Activated CD4-positive, alpha-beta T cell treated with anti-CD3 and anti-CD28 coated beads, Interleukin-2, amount 50 U/mL, for 24 hours (primary cell): ENCODE results near the gene CHRNA3.

Experiments
- DNase-seq, 2 donors: peaks; one replicate each; pipeline ENCODE4 v3.0.0-alpha.2; 2020; ENCODE audit warnings: low read depth in 1 of 2, low spot score in 1 of 2

Gene CHRNA3

DNA sequence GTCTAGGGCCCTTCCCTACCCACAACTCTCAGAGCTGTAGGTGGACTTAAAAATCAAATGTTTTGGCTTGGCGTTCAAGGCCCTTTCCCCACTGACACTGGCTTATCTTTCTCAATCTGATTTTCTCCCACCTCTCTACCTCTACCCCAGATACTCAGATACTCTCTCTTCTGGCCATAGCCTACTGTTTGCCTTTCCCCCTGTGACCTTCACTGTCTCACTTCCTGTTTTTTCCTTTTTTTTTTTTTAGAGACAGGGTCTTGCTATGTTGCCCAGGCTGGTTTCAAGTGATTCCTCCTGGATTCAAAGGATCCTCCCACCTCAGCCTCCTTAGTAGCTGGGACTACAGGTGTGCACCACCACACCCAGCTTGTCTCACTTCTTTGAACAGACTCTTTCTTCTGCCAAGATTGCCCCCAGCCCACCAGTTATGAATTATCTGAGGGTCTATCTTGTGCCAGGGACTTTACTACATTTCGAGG is 15.6 kb upstream of the CHRNA3 start:
- no peak for DNase-seq

- DNase-seq: no peak
Measured at GRCh38 chr15:78635346-78635745, 14.6 kb upstream of the CHRNA3 start.

GRCh38 chr15:78634210-78635145 is 13.7 kb upstream of the CHRNA3 start:
- DNase-seq: no peak

DNA sequence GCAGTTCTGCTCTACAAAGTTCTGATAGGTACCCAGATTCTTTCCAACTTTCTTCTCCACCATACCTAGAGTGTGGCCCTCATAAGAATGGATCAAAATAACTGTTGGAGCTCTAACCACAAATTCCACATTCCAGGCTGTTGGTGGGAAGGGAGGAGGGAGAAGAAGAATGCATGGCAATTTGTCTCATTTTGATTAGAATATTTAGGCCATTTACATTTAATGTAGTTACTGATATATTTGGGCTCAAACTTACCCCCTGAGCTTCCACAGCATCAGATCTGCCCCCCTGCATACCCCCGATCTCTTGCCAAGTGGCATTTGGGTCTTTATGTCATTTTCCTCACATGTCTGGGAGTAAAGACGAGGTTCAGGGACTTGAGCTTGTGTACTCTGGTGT is 12.6 kb upstream of the CHRNA3 start:
- DNase-seq: no peak

DNA sequence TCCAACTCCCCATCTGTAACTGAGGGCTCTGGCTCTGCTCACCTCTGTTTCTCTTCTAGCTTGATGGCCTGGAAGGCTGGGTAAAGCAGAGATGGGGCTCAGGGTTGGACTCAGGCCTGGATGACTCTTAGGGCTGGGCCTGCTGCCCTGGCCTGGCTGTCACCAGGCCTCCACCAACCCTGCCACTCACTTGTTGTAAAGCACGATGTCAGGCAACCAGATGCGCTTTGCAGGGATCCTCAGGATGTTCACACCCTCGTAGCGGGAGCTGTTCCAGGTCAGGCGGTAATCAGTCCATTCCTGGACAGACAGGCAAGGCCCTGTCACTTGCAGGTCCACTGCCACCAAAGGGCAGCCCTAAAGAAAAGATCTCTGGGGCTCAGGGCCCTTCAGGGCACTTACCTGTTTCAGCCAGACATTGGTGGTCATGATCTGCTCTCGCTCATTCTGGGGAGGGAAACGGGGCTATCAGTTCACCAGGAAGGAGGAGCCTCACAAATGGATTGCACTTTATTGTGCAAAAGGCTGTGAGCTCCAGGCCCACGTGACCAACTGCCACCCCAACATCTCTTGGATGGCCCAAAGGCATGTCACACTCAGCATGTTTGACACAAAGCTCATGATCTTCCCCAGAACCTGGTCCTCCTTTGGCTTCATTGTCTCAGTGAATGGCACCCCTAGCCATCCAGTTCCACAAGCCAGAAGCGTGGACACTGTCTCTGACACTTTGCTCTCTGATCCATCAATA is 10.3 kb upstream of the CHRNA3 start:
- DNase-seq: no peak

DNA sequence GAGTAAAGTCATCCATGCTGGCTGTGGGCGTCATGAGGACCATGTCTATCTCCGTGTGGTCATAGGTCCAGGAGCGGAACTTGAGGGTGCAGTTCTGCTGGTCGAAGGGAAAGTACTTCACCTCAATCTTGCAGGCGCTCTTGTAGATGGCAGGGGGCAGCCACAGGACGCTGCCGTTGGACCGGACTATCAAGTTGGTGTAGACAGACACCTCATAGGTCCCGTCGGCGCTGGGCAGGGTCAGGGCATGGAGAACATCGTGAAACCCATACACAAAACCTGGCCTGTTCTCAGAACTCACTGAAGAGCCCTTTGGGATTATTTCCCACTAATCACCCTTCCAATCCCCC is 8.9 kb upstream of the CHRNA3 start:
- DNase-seq: no peak

DNA sequence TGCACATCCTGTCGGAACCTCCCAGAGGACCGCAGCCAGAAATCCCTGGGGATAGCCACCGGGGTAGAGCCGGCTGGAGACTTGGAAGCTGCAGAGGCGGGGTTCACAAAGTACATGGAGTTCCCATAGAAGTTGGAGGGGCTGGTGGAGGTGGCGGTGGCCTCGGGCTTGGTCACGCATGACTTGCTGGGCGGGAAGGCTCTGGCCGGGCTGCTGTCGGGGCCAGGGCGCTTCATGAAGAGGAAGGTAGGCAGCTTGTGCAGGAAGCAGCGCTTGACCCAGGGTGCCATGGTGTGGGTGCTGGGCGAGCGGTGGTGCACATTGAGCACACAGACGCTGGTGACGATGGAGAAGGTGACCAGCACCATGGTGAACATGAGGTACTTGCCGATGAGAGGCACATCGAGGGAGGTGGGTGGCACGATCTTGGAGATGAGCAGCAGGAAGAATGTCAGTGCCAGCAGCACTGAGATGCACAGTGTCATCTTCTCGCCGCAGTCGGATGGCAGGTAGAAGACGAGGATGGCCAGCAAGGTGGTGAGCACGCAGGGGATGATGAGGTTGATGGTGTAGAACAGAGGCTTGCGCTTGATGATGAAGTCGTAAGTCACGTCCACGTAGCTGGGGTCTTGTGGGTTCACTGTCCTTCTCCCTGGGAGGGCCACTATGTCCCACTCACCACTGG is 8.4 kb upstream of the CHRNA3 start:
- no peak for DNase-seq

GRCh38 chr15:78628227-78628626 is 7.4 kb upstream of the CHRNA3 start:
- no peak for DNase-seq

GRCh38 chr15:78627348-78627747 is 6.6 kb upstream of the CHRNA3 start:
- no peak for DNase-seq

GRCh38 chr15:78626381-78626995 is 5.7 kb upstream of the CHRNA3 start:
- no peak for DNase-seq

GRCh38 chr15:78625606-78626280 is 4.9 kb upstream of the CHRNA3 start:
- DNase-seq: no peak

DNA sequence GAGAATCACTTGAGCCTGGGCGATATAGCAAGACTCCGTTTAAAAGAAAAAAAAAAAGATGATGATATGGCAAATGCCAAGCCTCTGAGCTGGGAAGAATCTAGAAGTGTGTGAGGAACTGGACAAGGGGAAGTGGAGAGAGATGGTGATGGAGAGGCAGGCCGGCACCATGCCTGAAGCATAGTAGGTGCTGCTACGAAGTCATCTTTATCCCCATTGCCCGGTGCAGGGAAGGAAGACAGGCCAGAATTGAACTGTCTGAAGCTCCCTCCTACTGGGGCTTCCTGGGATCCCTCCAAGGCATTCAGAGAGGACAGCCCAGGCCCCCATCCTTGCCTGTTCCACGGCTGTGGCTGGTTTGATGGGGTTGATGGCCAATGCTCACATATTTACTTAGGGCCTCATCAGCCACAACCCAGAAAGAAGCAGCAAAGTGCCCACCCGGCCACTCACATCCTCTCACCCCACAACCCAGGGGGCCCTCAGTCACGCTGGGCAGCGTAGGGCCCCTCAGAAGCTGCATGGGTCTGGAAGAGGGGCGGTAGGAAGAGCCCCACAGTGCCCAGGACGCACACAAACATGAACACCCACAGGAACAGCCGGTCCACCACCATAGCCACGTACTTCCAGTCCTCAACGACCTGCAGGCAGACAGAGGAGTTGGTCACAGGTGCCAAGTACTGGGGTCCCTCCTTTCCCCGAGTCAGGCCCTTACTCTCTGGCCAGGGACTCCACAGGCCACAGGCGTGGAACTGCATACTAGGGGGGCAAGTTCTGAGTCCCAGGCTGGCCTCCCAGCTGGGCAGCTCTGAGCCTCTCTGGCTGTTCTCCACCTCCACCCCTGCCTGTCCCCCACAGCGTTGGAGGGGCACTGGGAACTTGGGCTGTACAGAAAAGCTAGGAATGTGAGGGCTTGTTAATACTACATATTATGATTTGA is 4.1 kb upstream of the CHRNA3 start:
- no peak for DNase-seq

- no peak for DNase-seq
Measured at GRCh38 chr15:78623786-78624497, 3.1 kb upstream of the CHRNA3 start.

- no peak for DNase-seq
Measured at GRCh38 chr15:78621810-78622402, 1.1 kb upstream of the CHRNA3 start.

- DNase-seq: no peak
Measured at GRCh38 chr15:78620021-78620526, 722 bp downstream of the CHRNA3 start.

GRCh38 chr15:78619022-78619950 is 1.5 kb downstream of the CHRNA3 start:
- no peak for DNase-seq

DNA sequence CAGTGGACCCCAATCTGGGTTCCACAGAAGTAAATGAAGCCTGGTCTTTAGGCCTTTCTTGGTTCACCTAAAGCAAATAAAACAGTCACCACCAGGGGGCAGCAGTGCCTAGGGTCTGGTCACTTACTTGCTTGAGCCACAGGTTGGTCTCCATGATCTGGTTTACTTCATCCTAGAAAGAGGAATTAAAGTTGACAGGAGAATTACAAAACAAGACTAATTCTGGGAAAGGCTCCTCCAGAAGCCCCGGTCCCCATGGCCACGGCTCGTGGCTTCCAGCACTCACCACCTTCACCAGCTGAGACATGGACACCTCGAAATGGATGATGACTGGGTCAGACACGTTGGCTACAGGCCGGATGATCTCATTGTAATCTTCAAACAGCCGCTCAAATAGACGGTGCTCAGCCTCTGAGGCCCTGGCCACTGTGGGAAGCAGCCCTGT is 2.3 kb downstream of the CHRNA3 start:
- peak; percentile 62 to 76 for DNase-seq
